CD4-positive, alpha-beta T cell (primary cell): ENCODE data around the gene PTCD2. TPM values are rescaled to one million over a fixed set of nuclear protein-coding genes. Genes with fewer than 3 reads are reported as not detected.

Experiments
- ATAC-seq: fragments of 200-7000 bp; cut with Tn5 transposase; one replicate; pipeline ENCODE4 v1.10.0; 2022; ENCODE audit warnings: mild to moderate bottlenecking; ENCODE audit not compliant: poor library complexity
- CTCF ChIA-PET: fragments of 350-600 bp; sonication (Branson Sonifier 250); formaldehyde crosslinking; loops from one replicate; lab custom pipeline; 2021; ENCODE audit warnings: antibody characterized with exemption, inconsistent platforms; lab: Charles Lee
- POLR2A ChIA-PET: fragments of 350-600 bp; sonication (Branson Sonifier 250); formaldehyde crosslinking; loops from one replicate; lab custom pipeline; 2021; ENCODE audit warnings: antibody characterized with exemption, inconsistent platforms; lab: Charles Lee
- DNase-seq, 14 experiments: peaks; one replicate each; pipeline ENCODE4 v3.0.0-alpha.2; 2013 to 2020; ENCODE audit warnings: mixed read lengths in 2 of 14
- H3K27ac ChIP-seq, 2 donors: one replicate each; pipeline versions ENCODE4 v1.5.1 to v1.7.0; 2013; ENCODE audit warnings: low read length in 2 of 2, low read depth in 1 of 2, mild to moderate bottlenecking in 1 of 2
- H3K27me3 ChIP-seq, 2 experiments: 1 replicate in 1 of 2; 2 replicates in 1 of 2; pipeline versions ENCODE4 v1.6.1 to v1.7.0; 2013; ENCODE audit warnings: low read length in 2 of 2, control low read depth in 1 of 2, mild to moderate bottlenecking in 1 of 2, moderate library complexity in 1 of 2; ENCODE audit not compliant: insufficient read depth in 2 of 2, control insufficient read depth in 1 of 2
- H3K36me3 ChIP-seq: one replicate; pipeline ENCODE4 v1.6.1; 2013; ENCODE audit warnings: low read length, control low read depth; ENCODE audit not compliant: insufficient read depth
- H3K4me1 ChIP-seq: one replicate; pipeline ENCODE4 v1.6.1; 2013; ENCODE audit warnings: low read length, control low read depth; ENCODE audit not compliant: insufficient read depth
- H3K4me3 ChIP-seq: one replicate; pipeline ENCODE4 v1.5.1; 2013; ENCODE audit warnings: mild to moderate bottlenecking, low read length, moderate library complexity
- H3K9me3 ChIP-seq, 2 experiments: 1 replicate in 1 of 2; 2 replicates in 1 of 2; pipeline versions ENCODE4 v1.6.1 to v1.7.0; 2013; ENCODE audit warnings: low read length in 2 of 2, mild to moderate bottlenecking in 2 of 2, control low read depth in 1 of 2, moderate library complexity in 1 of 2; ENCODE audit not compliant: control insufficient read depth in 1 of 2, insufficient read depth in 1 of 2
- H3K27ac Mint-ChIP-seq: one replicate; pipeline ENCODE4 v1.8.0; 2020; ENCODE audit warnings: mixed read lengths
- H3K27me3 Mint-ChIP-seq: one replicate; pipeline ENCODE4 v1.8.0; 2021; ENCODE audit warnings: mixed read lengths
- H3K36me3 Mint-ChIP-seq: one replicate; pipeline ENCODE4 v1.8.0; 2021; ENCODE audit warnings: low read depth, mixed read lengths
- H3K4me1 Mint-ChIP-seq: one replicate; pipeline ENCODE4 v1.8.0; 2021; ENCODE audit warnings: low read depth, mixed read lengths
- H3K4me3 Mint-ChIP-seq: one replicate; pipeline ENCODE4 v1.8.0; 2020; ENCODE audit warnings: mild to moderate bottlenecking, mixed read lengths
- H3K9me3 Mint-ChIP-seq: one replicate; pipeline ENCODE4 v1.8.0; 2020; ENCODE audit warnings: mixed read lengths
- intact Hi-C, 2 experiments: fragments of 100-400 bp; cut with DNase I in 1 of 2; cut with micrococcal nuclease in 1 of 2; formaldehyde crosslinking; loops; one replicate each; pipeline versions ENCODE4 v1.15.1 to v1.9.0; 2023 to 2025; cut with DNase I, micrococcal nuclease
- total RNA-seq, 174 experiments: library from RNA in 2 of 174; stranded (reverse) in 2 of 174; gene quantifications; one replicate each; pipeline ENCODE4 v1.2.3 and lab custom pipeline; 2021 to 2026
- TF ChIP-seq, protein P1 (sequence below): fragments of 200-600 bp; IDR thresholded peaks from one replicate; pipeline ENCODE4 v1.8.0; 2022; ENCODE audit warnings: antibody characterized with exemption, mild to moderate bottlenecking

The PTCD2 gene
- total RNA-seq, 2 experiments from 2014 or later = 2.9 to 3.3 TPM

DNA sequence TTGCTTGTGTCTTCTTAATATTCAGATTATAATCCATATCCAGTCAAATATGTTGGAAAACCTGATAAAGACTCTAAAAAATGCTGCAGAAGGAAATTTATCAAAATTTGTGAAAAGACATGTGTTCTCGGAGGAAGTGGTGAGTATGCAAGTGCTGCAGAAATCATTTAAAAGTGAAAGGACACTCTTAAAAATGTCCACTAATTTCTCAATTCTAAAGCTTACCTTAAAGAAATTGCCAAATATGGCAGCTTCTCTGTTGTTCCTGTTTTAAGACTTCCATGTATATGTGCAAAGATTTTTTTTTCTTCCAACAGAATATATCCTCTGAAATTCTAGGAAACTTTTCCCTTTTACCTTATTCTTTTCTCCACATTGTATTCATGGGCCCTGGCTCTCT lies 32.4 kb downstream of the PTCD2 start:
- H3K27me3 Mint-ChIP-seq = no peaks in the 10 kb centered on the region
- ATAC-seq (no peak), DNase-seq (no peak)
- no peaks in the 10 kb centered on the region for H3K9me3 ChIP-seq
- TF ChIP-seq, protein P1, sequence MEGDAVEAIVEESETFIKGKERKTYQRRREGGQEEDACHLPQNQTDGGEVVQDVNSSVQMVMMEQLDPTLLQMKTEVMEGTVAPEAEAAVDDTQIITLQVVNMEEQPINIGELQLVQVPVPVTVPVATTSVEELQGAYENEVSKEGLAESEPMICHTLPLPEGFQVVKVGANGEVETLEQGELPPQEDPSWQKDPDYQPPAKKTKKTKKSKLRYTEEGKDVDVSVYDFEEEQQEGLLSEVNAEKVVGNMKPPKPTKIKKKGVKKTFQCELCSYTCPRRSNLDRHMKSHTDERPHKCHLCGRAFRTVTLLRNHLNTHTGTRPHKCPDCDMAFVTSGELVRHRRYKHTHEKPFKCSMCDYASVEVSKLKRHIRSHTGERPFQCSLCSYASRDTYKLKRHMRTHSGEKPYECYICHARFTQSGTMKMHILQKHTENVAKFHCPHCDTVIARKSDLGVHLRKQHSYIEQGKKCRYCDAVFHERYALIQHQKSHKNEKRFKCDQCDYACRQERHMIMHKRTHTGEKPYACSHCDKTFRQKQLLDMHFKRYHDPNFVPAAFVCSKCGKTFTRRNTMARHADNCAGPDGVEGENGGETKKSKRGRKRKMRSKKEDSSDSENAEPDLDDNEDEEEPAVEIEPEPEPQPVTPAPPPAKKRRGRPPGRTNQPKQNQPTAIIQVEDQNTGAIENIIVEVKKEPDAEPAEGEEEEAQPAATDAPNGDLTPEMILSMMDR = no peak
- H3K4me3 ChIP-seq = no peak overlapping the region
- no peaks in the 10 kb centered on the region for H3K36me3 ChIP-seq
- H3K36me3 Mint-ChIP-seq = peaks cover 21% of the 10 kb centered on the region
- H3K4me1 Mint-ChIP-seq = peaks cover 9% of the 10 kb centered on the region
- H3K4me3 Mint-ChIP-seq = no peak overlapping the region
- no peaks in the 10 kb centered on the region for H3K27me3 ChIP-seq
- CTCF ChIA-PET = no interaction called here
- no peaks in the 10 kb centered on the region for H3K4me1 ChIP-seq
- intact Hi-C loops = no loop called here
- H3K9me3 Mint-ChIP-seq = no peaks in the 10 kb centered on the region
- no peak overlapping the region for H3K27ac ChIP-seq
- POLR2A ChIA-PET = no interaction called here
- no peak overlapping the region for H3K27ac Mint-ChIP-seq

DNA sequence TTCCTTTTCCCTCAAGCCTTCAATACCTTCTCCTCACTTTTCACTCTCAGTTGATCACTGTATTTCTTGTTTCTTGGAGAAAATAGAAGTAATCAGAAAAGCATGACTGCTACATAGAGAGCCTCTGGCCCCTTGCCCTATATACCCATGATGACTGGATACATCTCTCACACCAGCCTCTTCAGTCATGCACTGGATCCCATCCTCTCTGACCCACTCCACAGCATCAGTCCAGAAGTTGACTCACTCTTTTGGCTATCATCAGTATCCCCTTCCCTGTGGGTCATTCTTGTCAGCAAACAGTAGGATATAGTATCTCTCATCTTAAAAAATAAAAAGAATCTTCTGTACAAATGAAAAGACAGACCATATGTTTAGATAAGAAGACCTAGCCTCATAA lies 32.9 kb downstream of the PTCD2 start:
- POLR2A ChIA-PET = no interaction called here
- Histone ChIP-seq H3K4me3 (no peak overlapping the region), H3K9me3 (no peaks in the 10 kb centered on the region), H3K27me3 (no peaks in the 10 kb centered on the region), H3K4me1 (no peaks in the 10 kb centered on the region), H3K27ac (no peak overlapping the region), H3K36me3 (no peaks in the 10 kb centered on the region)
- Mint-ChIP-seq H3K4me1 (peaks cover 9% of the 10 kb centered on the region), H3K36me3 (peaks cover 23% of the 10 kb centered on the region), H3K9me3 (no peaks in the 10 kb centered on the region), H3K27me3 (no peaks in the 10 kb centered on the region), H3K27ac (no peak overlapping the region), H3K4me3 (no peak overlapping the region)
- intact Hi-C loops = no loop called here
- TF ChIP-seq, protein P1 = no peak
- no peak for ATAC-seq
- CTCF ChIA-PET = no interaction called here
- DNase-seq = no peak

DNA sequence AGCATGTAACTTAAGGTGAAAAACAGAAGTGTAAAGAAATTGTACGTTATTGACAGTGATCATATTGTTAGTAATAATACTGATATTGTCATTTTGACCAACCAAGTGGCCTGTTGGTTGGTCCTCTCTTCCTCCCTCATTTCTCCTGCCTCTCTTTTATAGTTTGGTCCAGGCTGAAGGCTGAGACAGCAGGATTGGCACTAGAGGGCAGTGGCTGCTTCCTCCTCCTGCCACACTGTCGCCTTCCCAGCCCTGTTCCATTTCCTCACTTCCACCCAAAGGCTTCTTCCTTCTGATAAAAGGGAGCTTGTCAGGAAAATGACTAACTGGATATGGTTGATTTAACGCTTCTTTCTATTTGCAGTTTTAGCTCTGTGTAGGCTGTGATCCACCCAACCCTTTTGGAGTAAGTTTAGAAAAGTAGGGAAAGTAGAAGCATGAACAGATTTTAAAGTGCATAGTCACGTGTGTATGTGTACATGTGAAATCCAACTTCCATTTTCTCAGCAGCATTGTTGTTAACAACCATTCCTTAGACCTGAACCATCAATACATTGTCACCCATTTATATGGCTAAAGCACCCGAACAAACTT lies 35.6 kb downstream of the PTCD2 start:
- Mint-ChIP-seq H3K27me3 (no peaks in the 10 kb centered on the region), H3K4me3 (no peak overlapping the region), H3K9me3 (no peaks in the 10 kb centered on the region), H3K4me1 (no peaks in the 10 kb centered on the region), H3K27ac (no peak overlapping the region), H3K36me3 (peaks cover 47% of the 10 kb centered on the region)
- no peak for DNase-seq
- no peak for ATAC-seq
- no peak overlapping the region for H3K27ac ChIP-seq
- no peaks in the 10 kb centered on the region for H3K9me3 ChIP-seq
- TF ChIP-seq, protein P1 = no peak
- H3K4me1 ChIP-seq = no peaks in the 10 kb centered on the region
- ChIA-PET POLR2A (no interaction called here), CTCF (interaction anchor here (1.5 kb wide), 1 partner anchor 10 kb away, joined by 4 read pairs; no protein-coding TSS in a partner anchor)
- H3K4me3 ChIP-seq = no peak overlapping the region
- intact Hi-C loops = no loop called here
- peaks cover 18% of the 10 kb centered on the region for H3K36me3 ChIP-seq
- H3K27me3 ChIP-seq = no peaks in the 10 kb centered on the region
